K562 (cell line): ENCODE results near the gene COX6A2. TPM values are rescaled to one million over a fixed set of nuclear protein-coding genes. Genes with fewer than 3 reads are reported as not detected.
A peak's percentile ranks its signal among the peaks of the same experiment; 100 is the strongest.

Experiments used
- BCOR ChIP-seq: fragments of 450-650 bp; IDR thresholded peaks from 2 replicates; pipeline ENCODE4 v1.6.1; 2016
- ILF3 ChIP-seq: fragments of 450-650 bp; IDR thresholded peaks from 2 replicates; pipeline ENCODE4 v1.6.1; 2018; ENCODE audit warnings: antibody characterized with exemption, mild to moderate bottlenecking, moderate library complexity, borderline replicate concordance
- MGA ChIP-seq: fragments of 450-650 bp; IDR thresholded peaks from 2 replicates; pipeline ENCODE4 v1.6.1; 2016; ENCODE audit warnings: mild to moderate bottlenecking, moderate library complexity
- SMARCA4 ChIP-seq: fragments of 450-650 bp; IDR thresholded peaks from 2 replicates; pipeline ENCODE4 v1.6.1; 2016
- YY1 ChIP-seq, 3 experiments: IDR thresholded peaks; 2 replicates each; pipeline ENCODE4 v1.6.1; 2011; ENCODE audit warnings: low read length in 2 of 3, mild to moderate bottlenecking in 2 of 3, moderate library complexity in 2 of 3, borderline replicate concordance in 1 of 3, control low read depth in 1 of 3, low read depth in 1 of 3; ENCODE audit not compliant: insufficient read depth in 3 of 3, insufficient replicate concordance in 2 of 3, control insufficient read depth in 1 of 3, insufficient read length in 1 of 3; ENCODE audit errors: extremely low read depth in 1 of 3
- ZC3H4 ChIP-seq: sonication (generic); formaldehyde crosslinking; IDR thresholded peaks from 2 replicates; pipeline ENCODE4 v1.9.0; 2021; ENCODE audit warnings: missing genetic modification reagents, borderline replicate concordance
- ZNF316 ChIP-seq: fragments of 450-650 bp; IDR thresholded peaks from 2 replicates; pipeline ENCODE4 v1.6.1; 2016
- ZNF384 ChIP-seq: IDR thresholded peaks from 2 replicates; pipeline ENCODE4 v1.6.1; 2012; ENCODE audit warnings: low read depth, low read length, improper control_type of control experiment
- polyA plus RNA-seq, 8 experiments: library from polyadenylated mRNA; depleted of rRNA in 4 of 8; stranded (reverse) in 5 of 8; unstranded in 3 of 8; fragments of >200 nt; fragmentation: Nextera tagmentation in 2 of 8; fragmentation: Illumina TruSeq in 1 of 8; extraction: Ambion mirVana in 2 of 8; extraction: Trizol in 1 of 8; gene quantifications; 2 replicates each; pipeline versions ENCODE4 v1.2.1 to v1.2.3, GENCODE V29; 2011 to 2014; ENCODE audit warnings: inconsistent platforms in 1 of 8, missing spikeins in 1 of 8
- total RNA-seq, 7 experiments: library from RNA; depleted of rRNA in 6 of 7; stranded (reverse); fragments of >200 nt in 6 of 7; fragmentation: Illumina TruSeq in 2 of 7; extraction: Trizol in 2 of 7; gene quantifications; 2 replicates each; pipeline versions ENCODE4 v1.2.1 to v1.2.3, GENCODE V29; 2011 to 2021; ENCODE audit warnings: low replicate concordance in 1 of 7
- TF ChIP-seq, protein P1 (sequence below), 3 experiments: IDR thresholded peaks in 2 of 3; conservative IDR thresholded peaks in 1 of 3; 2 replicates each; pipeline ENCODE4 v1.5.1; 2011 to 2012; ENCODE audit warnings: low read length in 3 of 3, mild to moderate bottlenecking in 3 of 3, control low read depth in 2 of 3, improper control_type of control experiment in 1 of 3, inconsistent platforms in 1 of 3, low read depth in 1 of 3, mixed read lengths in 1 of 3, moderate library complexity in 1 of 3; ENCODE audit not compliant: insufficient read depth in 2 of 3

COX6A2 gene
- total and polyA plus RNA-seq, 9 of the 15 experiments (the other 6 are each of a cell fraction or from before 2014, with no cell fraction given), result not detected

GRCh38 chr16:31455601-31456314, 27.6 kb upstream of the COX6A2 start (continued):
- TF ChIP-seq MGA (peak; percentile 34; the same call in 1 of the 2 replicates), ZC3H4 (CRISPR knock-in tag) (no peak), SMARCA4 (0 out of 2 replicates have a peak, but pooled peaks have one; percentile 13), ZNF316 (peak; percentile 23; the same call in 1 of the 2 replicates), YY1 (IDR thresholded peaks at IDR 0.05; ENCODE audit: borderline replicate concordance in 1 of 3, control insufficient read depth in 1 of 3, extremely low read depth in 1 of 3, insufficient read depth in 3 of 3, insufficient read length in 1 of 3, insufficient replicate concordance in 2 of 3, low read depth in 1 of 3, low read length in 2 of 3) (peak in 1 of 3 experiments; percentile 51), ILF3 (no peak), BCOR (peak; percentile 79), ZNF384 (no peak)
- TF ChIP-seq, protein P1, sequence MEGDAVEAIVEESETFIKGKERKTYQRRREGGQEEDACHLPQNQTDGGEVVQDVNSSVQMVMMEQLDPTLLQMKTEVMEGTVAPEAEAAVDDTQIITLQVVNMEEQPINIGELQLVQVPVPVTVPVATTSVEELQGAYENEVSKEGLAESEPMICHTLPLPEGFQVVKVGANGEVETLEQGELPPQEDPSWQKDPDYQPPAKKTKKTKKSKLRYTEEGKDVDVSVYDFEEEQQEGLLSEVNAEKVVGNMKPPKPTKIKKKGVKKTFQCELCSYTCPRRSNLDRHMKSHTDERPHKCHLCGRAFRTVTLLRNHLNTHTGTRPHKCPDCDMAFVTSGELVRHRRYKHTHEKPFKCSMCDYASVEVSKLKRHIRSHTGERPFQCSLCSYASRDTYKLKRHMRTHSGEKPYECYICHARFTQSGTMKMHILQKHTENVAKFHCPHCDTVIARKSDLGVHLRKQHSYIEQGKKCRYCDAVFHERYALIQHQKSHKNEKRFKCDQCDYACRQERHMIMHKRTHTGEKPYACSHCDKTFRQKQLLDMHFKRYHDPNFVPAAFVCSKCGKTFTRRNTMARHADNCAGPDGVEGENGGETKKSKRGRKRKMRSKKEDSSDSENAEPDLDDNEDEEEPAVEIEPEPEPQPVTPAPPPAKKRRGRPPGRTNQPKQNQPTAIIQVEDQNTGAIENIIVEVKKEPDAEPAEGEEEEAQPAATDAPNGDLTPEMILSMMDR (IDR thresholded peaks at IDR 0.05 in 2 of 3, conservative IDR thresholded peaks at IDR 0.05 in 1 of 3; ENCODE audit: insufficient read depth in 2 of 3, low read depth in 1 of 3, low read length in 3 of 3), result peak; percentile 67 to 80 (median 68)
